Activated naive CD4-positive, alpha-beta T cell treated with anti-CD3 and anti-CD28 coated beads for 36 hours (primary cell): ENCODE results near the gene INTS11. TPM values are rescaled to one million over a fixed set of nuclear protein-coding genes. Genes with fewer than 3 reads are reported as not detected.
"Not testable (repeated sequence)": the region's sequence is repeated elsewhere in the genome, so short reads cannot be mapped to it uniquely, and the experiment has no call there.

Experiments
- CTCF ChIA-PET: fragments of 350-600 bp; sonication (Branson Sonifier 250); formaldehyde crosslinking; loops from one replicate; lab custom pipeline; 2021; ENCODE audit warnings: antibody characterized with exemption; lab: Charles Lee
- DNase-seq: peaks from one replicate; pipeline ENCODE4 v3.0.0-alpha.2; 2020
- H3K27ac Mint-ChIP-seq: one replicate; pipeline ENCODE4 v1.8.0; 2021; ENCODE audit warnings: mild to moderate bottlenecking, mixed read lengths
- H3K27me3 Mint-ChIP-seq: one replicate; pipeline ENCODE4 v1.8.0; 2021; ENCODE audit warnings: low read depth, mixed read lengths
- H3K36me3 Mint-ChIP-seq: one replicate; pipeline ENCODE4 v1.8.0; 2021; ENCODE audit warnings: low read depth, mixed read lengths
- H3K4me1 Mint-ChIP-seq: one replicate; pipeline ENCODE4 v1.8.0; 2021; ENCODE audit warnings: low read depth, mixed read lengths
- H3K4me3 Mint-ChIP-seq: one replicate; pipeline ENCODE4 v1.8.0; 2021; ENCODE audit warnings: mild to moderate bottlenecking, moderate library complexity, mixed read lengths
- H3K9me3 Mint-ChIP-seq: one replicate; pipeline ENCODE4 v1.8.0; 2021; ENCODE audit warnings: mixed read lengths
- intact Hi-C: fragments of 100-400 bp; cut with micrococcal nuclease; formaldehyde crosslinking; loops from one replicate; pipeline ENCODE4 v1.15.1; 2023
- total RNA-seq, 2 experiments: library from RNA; stranded (reverse); gene quantifications; one replicate each; pipeline ENCODE4 v1.2.3, GENCODE V29; 2021

Gene INTS11
- total RNA-seq, 2 experiments from 2014 or later, result 117 to 118 TPM

GRCh38 chr1:1318777-1319645, 5.4 kb downstream of the INTS11 start:
- H3K36me3 Mint-ChIP-seq, result peaks cover 6% of the 10 kb centered on the region
- intact Hi-C loops, result no loop called here
- CTCF ChIA-PET, result no interaction called here
- peaks cover 28% of the 10 kb centered on the region for H3K4me1 Mint-ChIP-seq
- no peak overlapping the region for H3K4me3 Mint-ChIP-seq
- H3K27me3 Mint-ChIP-seq, result no peaks in the 10 kb centered on the region
- H3K9me3 Mint-ChIP-seq, result no peaks in the 10 kb centered on the region
- no peak for DNase-seq
- no peak overlapping the region for H3K27ac Mint-ChIP-seq

GRCh38 chr1:1318131-1318652, 6.3 kb downstream of the INTS11 start:
- intact Hi-C loops, result no loop called here
- no peaks in the 10 kb centered on the region for H3K27me3 Mint-ChIP-seq
- H3K27ac Mint-ChIP-seq, result peak overlapping the region; percentile 63
- no peak overlapping the region for H3K4me3 Mint-ChIP-seq
- peaks cover 7% of the 10 kb centered on the region for H3K36me3 Mint-ChIP-seq
- CTCF ChIA-PET, result no interaction called here
- H3K9me3 Mint-ChIP-seq, result no peaks in the 10 kb centered on the region
- DNase-seq, result no peak
- peaks cover 23% of the 10 kb centered on the region for H3K4me1 Mint-ChIP-seq

- Mint-ChIP-seq H3K36me3 (peaks cover 7% of the 10 kb centered on the region), H3K9me3 (no peaks in the 10 kb centered on the region), H3K4me3 (no peak overlapping the region), H3K27me3 (no peaks in the 10 kb centered on the region), H3K4me1 (peaks cover 18% of the 10 kb centered on the region), H3K27ac (no peak overlapping the region)
- no peak for DNase-seq
- CTCF ChIA-PET, result interaction anchor here (0.7 kb wide), 1 partner anchor 52 kb away, joined by 3 read pairs; no protein-coding TSS in a partner anchor
- intact Hi-C loops, result no loop called here
These were observed 7.0 kb downstream of the INTS11 start for GRCh38 chr1:1317420-1317819.

GRCh38 chr1:1316199-1316598, 8.3 kb downstream of the INTS11 start:
- H3K9me3 Mint-ChIP-seq, H3K36me3 Mint-ChIP-seq, H3K27ac Mint-ChIP-seq, DNase-seq, H3K4me1 Mint-ChIP-seq, H3K27me3 Mint-ChIP-seq, H3K4me3 Mint-ChIP-seq, intact Hi-C loops, CTCF ChIA-PET: not testable (repeated sequence)

GRCh38 chr1:1315435-1315954, 9.0 kb downstream of the INTS11 start:
- CTCF ChIA-PET, result no interaction called here
- no peaks in the 10 kb centered on the region for H3K27me3 Mint-ChIP-seq
- H3K9me3 Mint-ChIP-seq, result no peaks in the 10 kb centered on the region
- H3K4me1 Mint-ChIP-seq, result peaks cover 8% of the 10 kb centered on the region
- H3K4me3 Mint-ChIP-seq, result no peak overlapping the region
- DNase-seq, result no peak
- H3K27ac Mint-ChIP-seq, result no peak overlapping the region
- peaks cover 9% of the 10 kb centered on the region for H3K36me3 Mint-ChIP-seq
- intact Hi-C loops, result no loop called here

GRCh38 chr1:1314678-1315335, 9.7 kb downstream of the INTS11 start:
- H3K27ac Mint-ChIP-seq, result no peak overlapping the region
- DNase-seq, result no peak
- peaks cover 5% of the 10 kb centered on the region for H3K4me1 Mint-ChIP-seq
- intact Hi-C loops, result no loop called here
- H3K9me3 Mint-ChIP-seq, result no peaks in the 10 kb centered on the region
- H3K36me3 Mint-ChIP-seq, result peaks cover 8% of the 10 kb centered on the region
- H3K27me3 Mint-ChIP-seq, result no peaks in the 10 kb centered on the region
- H3K4me3 Mint-ChIP-seq, result no peak overlapping the region
- CTCF ChIA-PET, result no interaction called here

GRCh38 chr1:1314237-1314586, 10.2 kb downstream of the INTS11 start:
- Mint-ChIP-seq H3K4me1 (peaks cover 5% of the 10 kb centered on the region), H3K4me3 (no peak overlapping the region), H3K36me3 (peaks cover 8% of the 10 kb centered on the region), H3K27ac (no peak overlapping the region), H3K27me3 (no peaks in the 10 kb centered on the region), H3K9me3 (no peaks in the 10 kb centered on the region)
- intact Hi-C loops, result no loop called here
- CTCF ChIA-PET, result no interaction called here
- DNase-seq, result no peak

- Mint-ChIP-seq H3K4me3 (no peak overlapping the region), H3K4me1 (peaks cover 5% of the 10 kb centered on the region), H3K27me3 (no peaks in the 10 kb centered on the region), H3K36me3 (peaks cover 8% of the 10 kb centered on the region), H3K9me3 (no peaks in the 10 kb centered on the region), H3K27ac (no peak overlapping the region)
- CTCF ChIA-PET, result interaction anchor here (0.9 kb wide), 1 partner anchor 191 kb away, joined by 3 read pairs; no protein-coding TSS in a partner anchor
- intact Hi-C loops, result no loop called here
- no peak for DNase-seq
These were observed 10.8 kb downstream of the INTS11 start for GRCh38 chr1:1313500-1314236.

GRCh38 chr1:1312450-1313314, 11.8 kb downstream of the INTS11 start:
- CTCF ChIA-PET, result interaction anchor here (0.9 kb wide), 1 partner anchor 192 kb away, joined by 3 read pairs; no protein-coding TSS in a partner anchor

GRCh38 chr1:1311107-1312104, 13.1 kb downstream of the INTS11 start:
- H3K27me3 Mint-ChIP-seq, result no peaks in the 10 kb centered on the region
- H3K27ac Mint-ChIP-seq, result no peak overlapping the region
- intact Hi-C loops, result no loop called here
- H3K9me3 Mint-ChIP-seq, result no peaks in the 10 kb centered on the region
- no peak for DNase-seq
- H3K4me1 Mint-ChIP-seq, result peaks cover 11% of the 10 kb centered on the region
- peaks cover 8% of the 10 kb centered on the region for H3K36me3 Mint-ChIP-seq
- CTCF ChIA-PET, result no interaction called here
- no peak overlapping the region for H3K4me3 Mint-ChIP-seq

More at GRCh38 chr1:1312450-1313314, 11.8 kb downstream of the INTS11 start:
- no peaks in the 10 kb centered on the region for H3K27me3 Mint-ChIP-seq
- H3K36me3 Mint-ChIP-seq, result peaks cover 8% of the 10 kb centered on the region
- no peak overlapping the region for H3K4me3 Mint-ChIP-seq
- no peak overlapping the region for H3K27ac Mint-ChIP-seq
- no peaks in the 10 kb centered on the region for H3K9me3 Mint-ChIP-seq
- H3K4me1 Mint-ChIP-seq, result peaks cover 5% of the 10 kb centered on the region
- intact Hi-C loops, result no loop called here
- no peak for DNase-seq
